Mucosa of descending colon (tissue), 3 donors: ENCODE data around the gene KCNAB3. TPM values are rescaled to one million over a fixed set of nuclear protein-coding genes. Genes with fewer than 3 reads are reported as not detected.

Source experiments
- ATAC-seq: fragments of 200-7000 bp; cut with Tn5 transposase; one replicate; pipeline ENCODE4 v1.9.1; 2020; ENCODE audit warnings: mild to moderate bottlenecking, moderate library complexity
- DNase-seq, 3 donors: peaks; one replicate each; pipeline ENCODE4 v3.0.0-alpha.2; 2020
- H3K36me3 ChIP-seq: fragments of 200-600 bp; one replicate; pipeline ENCODE4 v1.8.0; 2021; ENCODE audit warnings: low read depth, mild to moderate bottlenecking
- H3K4me1 ChIP-seq: fragments of 200-600 bp; one replicate; pipeline ENCODE4 v1.8.0; 2021; ENCODE audit warnings: low read depth, mild to moderate bottlenecking
- H3K4me3 ChIP-seq: fragments of 200-600 bp; one replicate; pipeline ENCODE4 v1.8.0; 2021; ENCODE audit warnings: mild to moderate bottlenecking
- H3K9me3 ChIP-seq: fragments of 200-600 bp; one replicate; pipeline ENCODE4 v1.8.0; 2021; ENCODE audit warnings: mild to moderate bottlenecking
- CTCF ChIP-seq: fragments of 200-600 bp; IDR thresholded peaks from one replicate; pipeline ENCODE4 v1.8.0; 2022; ENCODE audit warnings: antibody characterized with exemption, mild to moderate bottlenecking
- intact Hi-C, 2 donors: fragments of 100-400 bp; cut with DNase I in 1 of 2; cut with micrococcal nuclease in 1 of 2; formaldehyde crosslinking; loops; one replicate each; pipeline versions ENCODE4 v1.11.0 to v1.11.1; 2022; cut with DNase I, micrococcal nuclease
- total RNA-seq, 3 donors: library from RNA; stranded (reverse); fragmentation: NEBNext Ultra II Directional in 2 of 3; extraction: Animal tissue kit (Norgen Biotek cat#: 25700) in 2 of 3; gene quantifications; one replicate each; pipeline versions ENCODE4 v1.2.1 to v1.2.4, GENCODE V29; 2021 to 2023
- donor health status: DM: no; HTN: no; CAD: no; lungs with moderate emphysema.
- donor health status: DM: no; HTN: no; CAD: no.
- donor health status: DM: no; HTN: yes; CAD: no.

The KCNAB3 gene
- total RNA-seq, 3 donors from 2014 or later: 3.3 to 5.5 (median 3.9) TPM

DNA sequence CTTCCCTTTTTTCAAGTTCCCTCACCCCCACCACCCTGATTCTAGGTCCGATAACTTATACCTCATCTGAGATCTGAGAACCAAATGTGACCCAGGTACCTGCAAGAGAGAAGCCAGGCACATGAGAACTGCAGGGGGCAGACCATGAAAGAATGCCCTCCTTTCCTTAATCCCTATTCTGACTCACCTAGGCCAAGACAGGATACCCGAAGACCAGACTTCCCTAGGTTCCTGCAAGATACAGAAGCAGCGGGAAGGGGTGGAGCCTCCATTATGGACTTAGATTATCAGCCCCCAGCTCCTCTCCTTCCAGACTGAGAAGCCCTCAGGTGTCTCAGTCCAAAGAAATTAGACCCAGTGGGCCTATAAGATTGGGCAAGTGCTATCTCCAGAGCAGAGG, 2.1 kb downstream of the KCNAB3 start:
- H3K4me1 ChIP-seq: peaks cover 6% of the 10 kb centered on the region
- ATAC-seq (no peak), DNase-seq (no peak)
- intact Hi-C loops: no loop called here
- H3K9me3 ChIP-seq: no peaks in the 10 kb centered on the region
- H3K4me3 ChIP-seq: no peak overlapping the region
- no peak for TF ChIP-seq CTCF
- peaks cover 4% of the 10 kb centered on the region for H3K36me3 ChIP-seq

DNA sequence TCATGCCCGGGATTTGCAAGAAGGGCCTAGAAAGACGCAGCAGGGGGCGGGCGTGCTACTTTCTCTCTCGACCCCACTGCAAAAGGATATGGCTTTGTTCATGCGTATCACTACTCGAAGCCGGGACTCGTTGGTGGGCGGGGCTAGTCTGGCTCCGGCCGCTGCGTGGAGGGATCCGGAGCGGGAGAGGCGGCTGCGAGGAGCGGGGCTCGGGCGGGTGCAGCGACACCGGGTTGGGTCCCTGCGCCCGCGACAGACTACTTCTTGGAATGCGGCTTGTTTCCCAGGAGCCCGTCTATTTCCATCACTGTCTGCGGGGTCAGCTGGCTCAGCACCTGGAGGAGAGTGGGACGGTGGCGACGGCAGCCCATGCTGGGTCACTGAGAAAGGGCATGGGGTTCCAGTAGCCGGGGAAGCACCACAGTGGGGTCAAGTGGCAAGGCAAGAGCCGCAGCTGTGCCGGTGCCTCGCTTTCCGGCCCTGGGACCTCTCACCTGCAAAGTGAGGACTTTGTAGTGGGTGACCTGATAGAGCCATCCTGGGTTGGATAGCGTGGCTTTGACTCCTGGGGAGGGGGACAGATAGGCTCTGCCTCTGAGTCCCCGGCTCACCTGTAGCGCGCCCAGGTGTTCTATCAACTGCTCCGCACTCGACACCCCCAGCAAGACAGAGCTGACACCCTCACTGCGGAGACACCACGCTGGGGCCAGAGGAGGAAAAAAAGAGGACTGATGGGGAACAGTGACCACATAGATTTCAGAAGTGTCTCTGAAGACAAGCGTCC, 6.6 kb downstream of the KCNAB3 start:
- DNase-seq: peak; percentile 92 to 93 (median 92)
- intact Hi-C loops: no loop called here
- H3K4me3 ChIP-seq: no peak overlapping the region
- no peaks in the 10 kb centered on the region for H3K9me3 ChIP-seq
- TF ChIP-seq CTCF: no peak
- no peaks in the 10 kb centered on the region for H3K4me1 ChIP-seq
- H3K36me3 ChIP-seq: no peaks in the 10 kb centered on the region
- ATAC-seq: peak; percentile 98

DNA sequence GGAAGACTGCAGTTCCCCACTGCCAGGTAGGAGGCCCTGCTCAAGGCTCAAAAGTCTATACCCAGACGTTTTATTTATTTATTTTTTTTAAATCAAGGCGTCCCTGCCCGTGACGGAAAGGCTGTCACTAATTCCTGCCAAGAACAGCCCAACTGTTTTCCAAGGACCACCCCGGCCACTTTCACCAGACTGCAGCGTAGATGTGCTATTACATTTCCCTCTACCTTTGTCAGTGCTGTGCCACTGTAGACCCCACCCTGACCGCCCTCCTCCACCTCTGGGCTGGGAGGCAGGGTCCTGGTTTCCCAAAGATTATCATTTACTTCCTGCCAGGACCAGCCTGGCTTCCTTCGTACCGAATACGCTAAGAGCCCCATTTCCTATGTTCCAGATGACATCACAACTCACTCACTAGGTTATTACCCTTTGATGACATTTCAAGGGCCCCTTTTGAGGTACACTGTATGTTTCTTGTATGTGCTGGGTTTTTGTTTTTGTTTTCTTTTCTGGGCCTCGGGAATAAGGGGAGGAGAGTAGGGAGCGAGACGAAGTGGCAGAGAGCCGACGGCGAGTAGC, 7.3 kb downstream of the KCNAB3 start:
- intact Hi-C loops: no loop called here
- Histone ChIP-seq H3K4me1 (no peaks in the 10 kb centered on the region), H3K9me3 (no peaks in the 10 kb centered on the region), H3K4me3 (no peak overlapping the region), H3K36me3 (no peaks in the 10 kb centered on the region)
- no peak for TF ChIP-seq CTCF
- ATAC-seq: peak; percentile 6
- DNase-seq: no peak

GRCh38 chr17:7916808-7917207, 12.8 kb downstream of the KCNAB3 start:
- TF ChIP-seq CTCF: no peak
- DNase-seq: no peak
- no peak for ATAC-seq
- Histone ChIP-seq H3K9me3 (no peaks in the 10 kb centered on the region), H3K4me1 (peaks cover 16% of the 10 kb centered on the region), H3K36me3 (no peaks in the 10 kb centered on the region), H3K4me3 (no peak overlapping the region)
- intact Hi-C loops: no loop called here

DNA sequence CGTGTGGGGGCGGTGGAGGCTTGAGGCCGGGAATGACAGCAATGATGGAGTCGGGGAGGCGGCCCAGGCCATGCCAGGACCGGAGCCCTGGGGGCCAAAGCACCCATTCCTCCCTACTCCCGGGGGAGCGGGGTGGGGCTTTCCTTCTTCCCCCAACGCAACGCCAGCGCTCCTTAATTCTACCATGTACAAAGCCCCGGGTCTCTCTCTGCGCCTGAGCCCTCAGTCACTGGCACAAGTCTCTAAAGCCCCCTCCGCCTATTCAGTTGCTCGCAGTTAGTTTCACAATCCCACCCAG, 13.3 kb downstream of the KCNAB3 start:
- no peak for TF ChIP-seq CTCF
- ATAC-seq (no peak), DNase-seq (no peak)
- Histone ChIP-seq H3K36me3 (no peaks in the 10 kb centered on the region), H3K9me3 (no peaks in the 10 kb centered on the region), H3K4me3 (peak overlapping the region; percentile 10), H3K4me1 (peaks cover 16% of the 10 kb centered on the region)
- intact Hi-C loops: no loop called here
